ENCODE measurements around the gene FLOT2.
"Not testable (repeated sequence)": the region's sequence is repeated elsewhere in the genome, so short reads cannot be mapped to it uniquely, and the experiment has no call there.

Gene FLOT2

DNA sequence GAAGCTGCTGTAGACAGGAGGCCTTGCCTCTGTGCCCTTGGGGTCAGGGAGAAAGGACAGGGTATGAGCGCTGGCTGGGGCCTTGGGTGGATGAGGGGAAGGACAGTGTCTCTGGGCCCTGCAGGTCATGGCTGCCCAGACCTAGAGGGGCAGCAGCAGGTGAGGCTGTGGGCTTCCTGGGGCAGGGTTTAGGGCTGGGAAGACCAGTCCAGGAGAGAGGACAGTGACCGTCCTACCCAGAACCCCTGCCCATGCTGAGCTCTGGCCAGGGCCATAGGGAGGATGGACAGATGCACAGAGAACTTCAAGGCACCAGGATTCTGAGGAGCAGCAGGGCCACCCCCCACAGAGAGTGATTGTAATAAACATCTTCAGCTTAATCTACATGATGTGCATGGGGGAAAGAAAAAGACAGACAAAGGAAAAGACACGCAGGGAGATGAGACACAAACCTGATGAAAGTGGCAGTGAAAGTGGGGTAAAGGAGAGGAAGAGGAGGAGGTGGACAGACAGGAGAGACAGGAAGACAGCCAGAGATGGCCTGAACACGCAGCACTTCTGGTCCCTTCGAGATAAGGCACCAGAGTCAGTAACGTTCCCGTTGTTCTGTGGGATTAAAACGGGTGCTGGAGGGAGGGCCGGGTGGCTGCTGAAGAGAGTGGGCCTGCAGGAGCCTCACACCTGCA is 17.5 kb downstream of the FLOT2 start:
- DNase-seq (ENCODE audit: low read depth) = no peak
- no peak overlapping the region for H3K4me3 ChIP-seq (ENCODE audit: low read depth, low read length)
- TF ChIP-seq, protein P1, sequence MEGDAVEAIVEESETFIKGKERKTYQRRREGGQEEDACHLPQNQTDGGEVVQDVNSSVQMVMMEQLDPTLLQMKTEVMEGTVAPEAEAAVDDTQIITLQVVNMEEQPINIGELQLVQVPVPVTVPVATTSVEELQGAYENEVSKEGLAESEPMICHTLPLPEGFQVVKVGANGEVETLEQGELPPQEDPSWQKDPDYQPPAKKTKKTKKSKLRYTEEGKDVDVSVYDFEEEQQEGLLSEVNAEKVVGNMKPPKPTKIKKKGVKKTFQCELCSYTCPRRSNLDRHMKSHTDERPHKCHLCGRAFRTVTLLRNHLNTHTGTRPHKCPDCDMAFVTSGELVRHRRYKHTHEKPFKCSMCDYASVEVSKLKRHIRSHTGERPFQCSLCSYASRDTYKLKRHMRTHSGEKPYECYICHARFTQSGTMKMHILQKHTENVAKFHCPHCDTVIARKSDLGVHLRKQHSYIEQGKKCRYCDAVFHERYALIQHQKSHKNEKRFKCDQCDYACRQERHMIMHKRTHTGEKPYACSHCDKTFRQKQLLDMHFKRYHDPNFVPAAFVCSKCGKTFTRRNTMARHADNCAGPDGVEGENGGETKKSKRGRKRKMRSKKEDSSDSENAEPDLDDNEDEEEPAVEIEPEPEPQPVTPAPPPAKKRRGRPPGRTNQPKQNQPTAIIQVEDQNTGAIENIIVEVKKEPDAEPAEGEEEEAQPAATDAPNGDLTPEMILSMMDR (conservative IDR thresholded peaks at IDR 0.05; ENCODE audit: low read depth, low read length) = no peak

DNA sequence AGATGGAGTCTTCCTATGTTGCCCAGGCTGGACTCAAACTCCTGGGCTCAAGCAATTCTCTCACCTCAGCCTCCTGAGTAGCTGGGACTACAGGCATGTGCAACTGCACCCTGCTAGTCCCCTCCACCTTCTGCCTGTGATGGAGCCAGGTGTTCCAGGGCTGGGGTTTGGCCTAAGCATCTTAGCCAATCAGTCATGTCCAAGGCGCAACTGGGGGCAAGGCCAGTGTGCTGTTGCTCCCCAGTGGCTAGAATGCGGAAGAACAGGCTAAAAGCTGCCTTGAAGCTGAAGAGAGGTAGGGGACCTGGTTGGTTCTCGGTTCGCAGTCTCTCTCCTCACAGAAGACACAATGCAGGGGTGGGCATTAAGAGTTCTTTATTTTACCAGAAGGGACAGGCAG is 18.6 kb downstream of the FLOT2 start:
- no peak overlapping the region for H3K4me3 ChIP-seq (ENCODE audit: low read depth, low read length)
- TF ChIP-seq, protein P1 (conservative IDR thresholded peaks at IDR 0.05; ENCODE audit: low read depth, low read length) = peak; percentile 80
- DNase-seq (ENCODE audit: low read depth) = peak; percentile 78

DNA sequence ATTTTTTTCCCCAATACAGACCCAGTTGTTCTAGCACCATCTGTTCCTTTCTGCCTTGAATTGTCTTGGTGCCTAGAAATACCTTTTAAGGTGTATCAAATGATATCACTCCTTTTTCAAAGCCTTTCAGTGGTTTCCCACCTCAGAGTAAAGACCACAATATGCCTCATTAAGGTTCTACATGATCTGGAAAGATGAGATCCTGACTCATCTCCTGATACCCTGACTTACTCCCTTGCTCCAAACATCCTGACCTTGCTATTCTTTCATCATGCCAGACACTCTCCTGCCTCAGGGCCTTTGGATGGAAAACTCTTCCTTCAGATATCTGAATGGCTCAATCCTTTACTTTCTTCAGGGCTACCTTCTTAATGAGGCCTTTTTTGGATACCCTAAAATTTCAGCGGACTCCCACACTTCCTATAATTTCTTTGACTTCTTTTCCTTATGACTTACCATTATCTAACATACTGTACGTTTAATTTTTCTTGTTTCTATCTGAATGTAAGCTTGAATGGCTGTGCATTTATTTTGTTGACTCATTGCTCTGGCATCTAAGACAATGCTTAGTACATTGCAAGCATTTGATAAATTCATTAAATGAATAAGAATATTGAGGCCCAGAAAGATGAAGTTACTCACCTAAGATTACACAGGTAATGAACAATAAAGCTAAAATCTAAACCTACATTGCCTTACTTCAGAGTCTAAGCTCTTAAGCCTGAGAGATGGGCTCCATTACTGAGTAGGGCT is 19.2 kb downstream of the FLOT2 start:
- H3K4me3 ChIP-seq (ENCODE audit: low read depth, low read length) = no peak overlapping the region
- DNase-seq (ENCODE audit: low read depth) = peak; percentile 17
- TF ChIP-seq, protein P1 (conservative IDR thresholded peaks at IDR 0.05; ENCODE audit: low read depth, low read length) = no peak

DNA sequence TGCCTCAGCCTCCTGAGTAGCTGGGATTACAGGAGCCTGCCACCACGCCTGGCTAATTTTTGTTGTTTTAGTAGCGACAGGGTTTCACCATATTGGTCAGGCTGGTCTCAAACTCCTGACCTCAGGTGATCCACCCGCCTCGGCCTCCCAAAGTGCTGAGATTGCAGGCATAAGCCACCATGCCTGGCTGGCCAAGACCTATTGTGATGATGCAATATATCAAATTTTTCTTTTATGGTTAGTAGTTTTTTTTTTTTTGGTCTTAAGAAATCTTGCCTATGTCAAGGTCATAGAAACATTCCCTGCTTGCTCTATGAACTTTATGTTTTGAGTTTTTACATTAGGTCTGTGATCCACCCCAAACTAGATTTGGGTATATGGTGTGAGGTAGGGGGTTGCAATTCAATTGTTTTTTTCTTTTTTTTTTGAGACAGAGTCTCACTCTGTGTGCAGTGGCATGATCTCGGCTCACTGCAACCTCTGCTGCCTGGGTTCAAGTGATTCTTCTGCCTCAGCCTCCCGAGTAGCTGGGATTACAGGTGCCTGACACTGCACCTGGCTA is 20.3 kb downstream of the FLOT2 start:
- H3K4me3 ChIP-seq (ENCODE audit: low read depth, low read length); DNase-seq (ENCODE audit: low read depth): not testable (repeated sequence)

DNA sequence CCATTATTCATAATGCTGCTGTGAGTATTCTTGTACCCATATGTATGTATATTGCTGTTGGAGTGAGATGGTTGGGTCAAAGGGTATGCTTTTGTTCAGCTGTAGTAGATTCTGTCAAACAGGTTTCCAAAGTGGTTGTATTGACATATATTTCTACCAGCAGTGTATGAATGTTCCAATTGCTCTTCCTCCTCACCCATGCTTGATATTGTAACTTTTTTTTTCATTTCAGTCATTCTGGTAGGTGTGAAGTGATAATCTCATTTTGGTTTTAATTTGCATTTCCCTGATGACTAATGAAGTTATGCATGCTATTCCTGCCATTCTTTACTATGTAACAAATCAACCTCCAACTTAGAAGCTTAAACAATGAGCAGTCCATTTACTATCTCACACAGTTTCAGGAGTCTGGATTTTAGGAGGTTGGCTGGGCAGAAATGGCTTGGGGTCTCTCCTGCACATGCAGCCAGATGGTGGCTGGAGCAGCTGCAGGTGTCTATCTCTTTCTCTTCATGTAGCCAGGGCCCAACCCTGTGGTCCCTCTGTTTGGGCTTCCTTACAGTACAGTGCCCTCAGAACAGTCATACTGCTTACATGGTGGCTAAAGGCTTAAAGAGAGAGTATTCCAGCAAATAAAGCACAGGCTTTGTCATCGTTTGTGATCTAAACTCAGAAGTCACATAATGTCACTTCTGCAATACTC is 21.5 kb downstream of the FLOT2 start:
- DNase-seq (ENCODE audit: low read depth) = no peak
- no peak overlapping the region for H3K4me3 ChIP-seq (ENCODE audit: low read depth, low read length)
- TF ChIP-seq, protein P1 (conservative IDR thresholded peaks at IDR 0.05; ENCODE audit: low read depth, low read length) = no peak

DNA sequence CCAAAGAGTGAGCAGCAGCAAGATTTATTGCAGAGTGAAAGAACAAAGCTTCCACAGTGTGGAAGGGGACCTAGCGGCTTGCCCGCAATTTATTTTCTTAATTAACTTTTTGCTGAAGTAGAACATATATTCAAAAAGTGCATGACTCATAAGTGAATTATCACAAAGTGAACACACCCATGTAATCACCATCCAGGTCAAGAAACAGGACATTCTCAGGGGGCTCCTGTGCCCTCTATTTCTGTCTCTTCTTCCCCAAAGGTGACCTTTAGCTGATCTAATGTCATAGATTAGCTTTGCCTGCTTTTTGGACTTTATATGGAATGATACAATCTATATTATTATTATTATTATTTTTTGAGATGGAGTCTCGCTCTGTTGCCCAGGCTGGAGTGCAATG is 22.8 kb downstream of the FLOT2 start:
- TF ChIP-seq, protein P1 (conservative IDR thresholded peaks at IDR 0.05; ENCODE audit: low read depth, low read length) = no peak
- H3K4me3 ChIP-seq (ENCODE audit: low read depth, low read length) = no peak overlapping the region
- DNase-seq (ENCODE audit: low read depth) = no peak

DNA sequence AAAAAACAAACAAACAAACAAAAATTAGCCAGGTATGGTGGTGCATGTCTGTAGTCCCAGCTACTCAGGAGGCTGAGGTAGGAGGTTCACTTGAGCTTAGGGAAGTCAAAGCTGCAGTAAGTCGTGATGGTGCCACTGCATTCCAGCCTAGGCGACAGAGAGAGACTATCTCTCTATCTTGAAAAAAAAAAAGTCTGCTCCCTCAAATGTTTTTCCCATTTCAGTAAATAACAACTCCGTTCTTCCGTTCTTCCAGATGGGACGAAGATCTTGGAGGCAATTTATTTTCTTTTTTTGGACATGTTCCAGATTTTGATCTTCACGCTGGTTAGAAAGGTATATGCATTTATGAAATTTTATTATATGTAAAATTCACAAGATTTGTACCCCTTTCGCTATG is 23.7 kb downstream of the FLOT2 start:
- no peak overlapping the region for H3K4me3 ChIP-seq (ENCODE audit: low read depth, low read length)
- DNase-seq (ENCODE audit: low read depth) = no peak
- TF ChIP-seq, protein P1 (conservative IDR thresholded peaks at IDR 0.05; ENCODE audit: low read depth, low read length) = no peak

Data from choroid plexus epithelial cell (primary cell).